Upper lobe of left lung (tissue), 6 donors: Measurements from ENCODE around the gene CD46. TPM values are rescaled to one million over a fixed set of nuclear protein-coding genes. Genes with fewer than 3 reads are reported as not detected.
A peak's percentile ranks its signal among the peaks of the same experiment; 100 is the strongest.

Experiments
- ATAC-seq, 2 donors: fragments of 200-7000 bp; cut with Tn5 transposase; one replicate each; pipeline ENCODE4 v1.9.1; 2022; ENCODE audit warnings: mild to moderate bottlenecking in 2 of 2, moderate library complexity in 2 of 2; ENCODE audit not compliant: low FRiP score in 2 of 2
- DNase-seq, 2 donors: peaks; one replicate each; pipeline ENCODE4 v3.0.0-alpha.2; 2019 to 2020
- H3K27ac ChIP-seq, 4 donors: fragments of 200-600 bp; sonication (generic); one replicate each; pipeline ENCODE4 v1.5.1; 2016 to 2019
- H3K27me3 ChIP-seq, 4 donors: fragments of 200-600 bp; sonication (generic); one replicate each; pipeline ENCODE4 v1.5.1; 2017 to 2019
- H3K36me3 ChIP-seq, 4 donors: fragments of 200-600 bp; sonication (generic); one replicate each; pipeline ENCODE4 v1.5.1; 2016 to 2019
- H3K4me1 ChIP-seq, 4 donors: fragments of 200-600 bp; sonication (generic); one replicate each; pipeline ENCODE4 v1.5.1; 2018 to 2019
- H3K4me3 ChIP-seq, 4 donors: fragments of 200-600 bp; sonication (generic); one replicate each; pipeline ENCODE4 v1.5.1; 2017 to 2019; ENCODE audit warnings: mild to moderate bottlenecking in 2 of 4, moderate library complexity in 1 of 4
- H3K9me3 ChIP-seq, 4 donors: fragments of 200-600 bp; sonication (generic); one replicate each; pipeline ENCODE4 v1.5.1; 2018 to 2019
- CTCF ChIP-seq, 6 experiments: fragments of 450-650 bp in 4 of 6; fragments of 200-600 bp in 2 of 6; sonication (generic) in 2 of 6; IDR thresholded peaks; one replicate each; pipeline ENCODE4 v1.5.1; 2016 to 2019; ENCODE audit warnings: antibody characterized with exemption in 6 of 6
- EP300 ChIP-seq, 4 donors: sonication (generic); formaldehyde crosslinking; IDR thresholded peaks; one replicate each; pipeline ENCODE4 v1.5.1; 2017; ENCODE audit warnings: antibody characterized with exemption in 4 of 4, control low read depth in 2 of 4
- POLR2A ChIP-seq, 4 donors: fragments of 450-650 bp; IDR thresholded peaks; one replicate each; pipeline ENCODE4 v1.5.1; 2016 to 2017; ENCODE audit warnings: antibody characterized with exemption in 4 of 4, mild to moderate bottlenecking in 2 of 4
- POLR2AphosphoS5 ChIP-seq, 2 donors: sonication (generic); formaldehyde crosslinking; IDR thresholded peaks; one replicate each; pipeline ENCODE4 v1.5.1; 2017; ENCODE audit warnings: antibody characterized with exemption in 2 of 2
- WGBS, 2 donors: methylation state at CpG; one replicate each; pipeline ENCODE4 v1.1.5; 2017 to 2018; 5-methylcytosine and 5-hydroxymethylcytosine counted together
- small RNA-seq, 4 donors: library from RNA; depleted of rRNA; stranded (forward); fragments of <200 nt; gene quantifications; one replicate each; pipeline ENCODE3, GENCODE V24; 2016
- total RNA-seq, 6 donors: library from RNA; depleted of rRNA in 4 of 6; stranded (reverse); fragments of >200 nt in 4 of 6; gene quantifications; one replicate each; pipeline versions ENCODE4 v1.1.0 to v1.2.1, GENCODE V29; 2016 to 2021
- donor health status: DM: no; HTN: no; CAD: no; lungs with moderate emphysema.
- donor health status: DM: no; HTN: yes; CAD: no; lungs with severe emphysema.

Gene CD46
- total RNA-seq, 6 donors from 2014 or later, result 105 to 358 (median 248) TPM

GRCh38 chr1:207841293-207841692, 89.4 kb downstream of the CD46 start:
- TF ChIP-seq POLR2AphosphoS5 (IDR thresholded peaks at IDR 0.05), result no peak
- Histone ChIP-seq H3K27me3 (no peaks in the 10 kb centered on the region), H3K4me3 (no peak overlapping the region), H3K27ac (peak overlapping the region in 1 of 4 donors; percentile 13), H3K36me3 (peaks cover 0 to 12% (median 0%) of the 10 kb centered on the region in 4 donors), H3K9me3 (no peaks in the 10 kb centered on the region), H3K4me1 (peaks cover 43 to 62% (median 55%) of the 10 kb centered on the region in 4 donors)
- WGBS, 2 donors, result 50 to 57% methylated on average over 1 of the region's 1 CpG
- ATAC-seq, result no peak
- no peak for DNase-seq

- no peaks in the 10 kb centered on the region for H3K9me3 ChIP-seq
- peaks cover 0 to 12% (median 0%) of the 10 kb centered on the region in 4 donors for H3K36me3 ChIP-seq
- H3K4me1 ChIP-seq, result peaks cover 40 to 58% (median 49%) of the 10 kb centered on the region in 4 donors
- 73 to 74% methylated on average over 2 to 4 of the region's 4 CpGs for WGBS, 2 donors
- no peaks in the 10 kb centered on the region for H3K27me3 ChIP-seq
- no peak overlapping the region for H3K4me3 ChIP-seq
- DNase-seq (no peak), ATAC-seq (no peak)
- peak overlapping the region in 1 of 4 donors; percentile 32 for H3K27ac ChIP-seq
- TF ChIP-seq CTCF (IDR thresholded peaks at IDR 0.05), result no peak
- no peak for TF ChIP-seq POLR2AphosphoS5 (IDR thresholded peaks at IDR 0.05)
- TF ChIP-seq EP300 (IDR thresholded peaks at IDR 0.05), result no peak
- TF ChIP-seq POLR2A (IDR thresholded peaks at IDR 0.05), result no peak
Measured at GRCh38 chr1:207841901-207842300, 90.0 kb downstream of the CD46 start.

- TF ChIP-seq POLR2AphosphoS5 (IDR thresholded peaks at IDR 0.05) (no peak), CTCF (IDR thresholded peaks at IDR 0.05) (no peak), POLR2A (IDR thresholded peaks at IDR 0.05) (no peak), EP300 (IDR thresholded peaks at IDR 0.05) (no peak)
- peaks cover 37 to 58% (median 45%) of the 10 kb centered on the region in 4 donors for H3K4me1 ChIP-seq
- no peaks in the 10 kb centered on the region for H3K9me3 ChIP-seq
- 92 to 93% methylated on average over 6 of the region's 6 CpGs for WGBS, 2 donors
- no peaks in the 10 kb centered on the region for H3K27me3 ChIP-seq
- no peak overlapping the region for H3K4me3 ChIP-seq
- H3K27ac ChIP-seq, result no peak overlapping the region
- H3K36me3 ChIP-seq, result peaks cover 0 to 12% (median 0%) of the 10 kb centered on the region in 4 donors
- ATAC-seq, result no peak
- no peak for DNase-seq
Measured at GRCh38 chr1:207842506-207842905, 90.7 kb downstream of the CD46 start.

- H3K4me1 ChIP-seq, result peaks cover 39 to 57% (median 49%) of the 10 kb centered on the region in 4 donors
- TF ChIP-seq CTCF (IDR thresholded peaks at IDR 0.05) (no peak), POLR2A (IDR thresholded peaks at IDR 0.05) (no peak), POLR2AphosphoS5 (IDR thresholded peaks at IDR 0.05) (no peak), EP300 (IDR thresholded peaks at IDR 0.05) (no peak)
- no peak overlapping the region for H3K27ac ChIP-seq
- WGBS, 2 donors, result 52 to 53% methylated on average over 2 of the region's 2 CpGs
- DNase-seq (no peak), ATAC-seq (peak in 1 of 2 donors; percentile 54)
- no peak overlapping the region for H3K4me3 ChIP-seq
- no peaks in the 10 kb centered on the region for H3K27me3 ChIP-seq
- H3K9me3 ChIP-seq, result no peaks in the 10 kb centered on the region
- H3K36me3 ChIP-seq, result peaks cover 0 to 12% (median 0%) of the 10 kb centered on the region in 4 donors
Measured at GRCh38 chr1:207844371-207844770, 92.5 kb downstream of the CD46 start.

Small RNA genes within 50 kb of the gene (small RNA-seq; reads per million reads assigned to genes)
- gene RNA5SP534, result 0 reads per million in 4 donors

Other genes with a start within 250 kb of the CD46 start
- gene CR1L, start 106.9 kb upstream of the CD46 start, total RNA-seq, result 1 to 10 TPM in 1 of 6 donors, under 1 TPM in 1, not detected in 4; 0.30 to 1.0 TPM
- 10 to 100 TPM in 5 of 6 donors, 1 to 10 TPM in 1; 8.8 to 78.2 (median 22.4) TPM for gene CD34, start 159.1 kb downstream of the CD46 start, total RNA-seq